KG1 (cell line): ENCODE measurements around the gene NFAM1.

Experiments
- DNase-seq: peaks from one replicate; lab custom pipeline; 2025; lab: John Stamatoyannopoulos, UW

The NFAM1 gene

DNA sequence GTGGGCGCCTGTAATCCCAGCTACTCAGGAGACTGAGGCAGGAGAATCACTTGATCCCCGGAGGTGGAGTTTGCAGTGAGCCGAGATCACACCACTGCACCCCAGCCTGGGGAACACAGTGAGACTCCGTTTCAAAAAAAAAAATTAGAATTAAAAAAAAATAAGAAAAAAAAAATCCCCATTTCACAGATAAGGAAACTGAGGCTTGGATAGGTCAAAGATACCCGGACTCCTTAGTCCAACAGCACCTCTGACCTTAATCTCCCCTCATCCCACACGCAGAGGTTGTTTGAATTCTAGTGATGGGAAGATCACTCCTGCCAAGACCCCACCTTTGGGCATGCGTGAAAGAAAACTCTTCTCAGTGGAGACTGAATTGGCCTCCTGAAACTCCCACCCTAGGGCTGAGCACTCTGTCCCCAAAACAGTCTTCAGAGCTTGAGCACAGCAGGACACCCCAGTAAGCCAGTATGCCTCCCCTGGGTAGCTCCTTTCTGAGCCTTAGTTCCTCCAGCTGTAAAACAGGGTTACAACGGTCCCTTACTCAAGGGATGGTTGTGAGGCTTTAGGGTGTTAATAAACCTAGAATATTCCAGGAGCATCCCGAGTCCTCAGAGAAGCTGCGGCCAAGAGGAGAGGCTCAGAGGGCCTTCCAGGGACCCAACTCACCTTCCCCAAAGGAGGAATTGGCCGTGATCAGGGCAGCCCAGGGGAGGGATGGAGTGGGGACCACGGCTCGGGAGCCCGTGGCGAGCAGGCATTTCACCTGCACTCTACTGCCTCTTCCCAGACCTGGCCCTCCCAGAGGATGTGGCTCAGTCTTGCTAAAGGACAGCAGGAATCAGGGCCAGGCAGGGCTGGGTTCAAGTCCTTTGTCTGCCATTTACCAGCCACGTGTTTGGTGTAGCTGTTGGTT is 73.3 kb downstream of the NFAM1 start:
- no peak for DNase-seq

DNA sequence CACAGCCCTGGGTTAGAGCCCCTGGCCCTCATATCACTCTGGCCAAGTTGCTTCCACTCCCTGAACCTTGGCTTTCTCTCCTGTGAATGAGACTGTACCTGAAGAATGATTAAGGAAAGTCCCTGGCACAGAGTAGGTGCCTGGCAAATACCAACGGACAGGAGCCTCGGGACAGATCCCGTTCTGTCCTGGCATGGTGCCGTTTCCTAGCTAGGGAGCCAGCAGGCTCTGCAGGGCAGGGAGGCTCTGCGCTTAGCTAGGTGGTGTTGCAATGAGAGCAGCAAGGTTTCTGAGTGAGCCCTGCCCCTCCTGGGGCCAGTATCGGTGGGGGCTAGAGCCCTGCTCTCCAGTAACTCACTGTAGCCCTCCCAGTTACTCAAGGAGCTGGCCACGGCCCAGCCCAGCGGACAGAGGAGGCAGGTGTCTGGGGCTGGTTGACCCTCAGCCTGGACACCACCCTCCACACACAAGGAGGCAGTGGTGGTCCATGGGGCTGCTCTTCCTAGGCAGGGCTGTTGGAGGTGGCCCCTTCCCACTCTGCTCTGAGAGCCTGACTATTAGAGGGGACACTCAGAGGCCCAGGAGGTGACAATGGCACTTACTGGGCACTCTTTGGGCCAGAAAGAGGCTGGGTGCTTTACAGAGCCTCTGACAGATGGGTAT is 74.4 kb downstream of the NFAM1 start:
- no peak for DNase-seq

DNA sequence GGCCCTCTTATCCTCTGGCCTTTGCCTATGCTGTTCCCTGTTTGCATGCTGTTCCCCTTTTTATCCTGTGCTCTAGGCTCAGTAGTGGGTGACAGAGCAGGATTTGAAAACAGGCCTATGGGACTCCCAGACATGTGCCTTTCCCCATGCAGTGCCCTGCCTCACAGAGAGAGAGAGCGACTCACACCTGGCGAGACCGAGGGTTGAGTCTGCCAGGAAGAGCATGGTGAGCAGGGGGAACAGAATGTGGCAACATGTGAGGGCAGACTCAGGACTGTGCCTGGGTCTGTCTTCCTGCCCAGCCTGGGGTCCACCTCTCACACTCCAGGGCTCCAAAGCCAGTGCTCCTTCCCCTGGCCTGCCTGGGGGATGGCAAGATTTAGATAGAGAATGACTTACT is 75.0 kb downstream of the NFAM1 start:
- no peak for DNase-seq

DNA sequence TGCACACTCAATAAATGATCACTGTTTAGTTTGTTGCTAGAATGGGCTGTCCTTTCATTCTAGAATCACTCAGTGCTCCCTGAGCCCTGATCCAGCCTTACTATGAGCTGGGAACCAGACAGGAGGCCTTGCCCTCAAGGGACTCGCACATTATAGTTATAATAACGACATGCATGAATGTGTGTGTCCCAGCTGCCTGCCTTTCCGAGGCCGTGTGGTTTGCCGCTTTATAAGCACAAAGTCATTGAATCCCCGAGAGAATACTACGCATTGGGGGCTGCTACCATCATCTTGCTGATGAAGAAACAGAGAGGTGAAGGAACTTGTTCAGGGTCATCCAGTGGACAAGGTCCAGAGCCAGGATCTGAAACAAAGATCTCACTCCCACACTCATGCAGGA is 75.7 kb downstream of the NFAM1 start:
- no peak for DNase-seq

DNA sequence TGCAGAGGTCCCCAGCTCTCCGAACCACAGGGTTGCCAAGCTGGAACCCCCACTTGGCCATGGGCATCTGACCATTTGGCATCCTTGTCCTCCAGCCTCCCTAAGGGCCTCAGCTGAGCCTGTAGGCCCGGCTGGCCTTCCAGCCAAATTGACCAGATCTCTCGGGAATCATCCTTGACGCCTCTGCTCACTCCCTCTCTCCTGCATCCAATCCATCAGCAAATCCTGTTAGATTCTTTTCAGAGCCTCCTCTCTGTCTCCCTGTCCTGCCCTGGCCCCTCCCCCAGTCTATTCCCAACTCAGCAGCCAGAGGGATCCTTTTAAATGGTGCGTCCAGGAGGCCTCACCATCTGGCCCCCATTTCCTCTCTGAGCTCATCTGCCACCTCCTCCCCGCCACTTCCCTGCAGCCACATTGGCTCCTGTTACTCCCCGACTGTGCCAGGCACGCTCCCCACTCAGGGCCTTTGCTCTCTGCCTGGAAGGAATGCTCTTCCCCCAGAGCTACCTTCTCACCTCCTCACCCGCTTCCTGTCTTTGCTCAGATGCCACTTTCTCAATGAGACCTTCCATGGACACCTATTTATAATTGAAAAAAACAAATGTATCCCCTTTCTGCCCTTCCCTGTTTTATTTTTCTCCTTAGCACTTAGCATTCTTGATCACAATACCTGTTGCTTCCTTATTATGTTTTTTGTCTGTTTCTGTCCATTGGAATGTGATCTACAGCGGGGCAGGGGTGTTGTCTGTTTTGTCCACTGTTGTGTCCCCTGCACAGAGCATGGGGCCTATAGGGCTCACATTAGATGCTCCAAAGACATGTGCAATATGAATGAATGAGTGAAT is 78.1 kb downstream of the NFAM1 start:
- DNase-seq, result no peak

DNA sequence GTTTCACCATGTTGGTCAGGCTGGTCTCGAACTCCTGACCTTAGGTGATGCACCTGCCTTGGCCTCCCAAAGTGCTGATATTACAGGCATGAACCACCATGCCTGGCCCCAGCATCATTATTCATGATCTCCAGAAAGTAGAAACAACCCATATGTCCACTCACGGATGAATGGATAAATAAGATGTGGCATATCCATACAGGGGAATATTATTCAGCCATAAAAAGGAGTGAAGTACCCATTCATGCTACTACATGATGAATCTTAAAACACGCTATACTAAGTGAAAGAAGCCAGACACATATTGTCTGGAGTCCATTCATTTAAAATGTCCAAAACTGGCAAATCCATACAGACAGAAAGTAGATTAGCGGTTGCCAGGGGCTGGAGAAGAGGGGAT is 81.8 kb downstream of the NFAM1 start:
- DNase-seq, result no peak

DNA sequence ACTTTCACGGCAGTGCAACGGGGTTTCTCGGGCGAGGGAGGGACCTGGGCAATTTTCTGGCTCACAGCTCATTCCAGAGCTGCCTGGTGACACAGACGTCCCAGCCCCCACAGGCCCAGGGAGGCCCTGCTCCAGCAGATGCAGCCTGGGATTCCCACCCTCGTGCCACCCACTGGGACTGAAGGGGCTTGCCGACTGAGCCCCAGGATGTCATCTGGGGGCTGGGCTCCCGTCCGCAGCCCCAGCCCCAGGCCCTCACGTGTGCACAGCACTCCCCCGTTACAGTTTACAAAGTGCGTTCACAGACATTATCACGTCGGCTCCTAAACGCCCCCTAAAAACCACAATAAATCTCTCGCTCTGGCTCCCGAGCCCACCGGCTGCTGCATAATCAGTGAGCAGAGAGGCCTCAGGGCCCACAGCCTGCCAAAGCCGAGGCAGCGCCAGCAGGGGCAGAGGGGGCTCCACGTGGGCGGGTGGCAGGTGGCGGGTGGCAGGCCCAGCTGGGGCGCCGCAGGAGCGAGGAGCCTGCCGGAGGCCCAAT is 84.8 kb downstream of the NFAM1 start:
- DNase-seq, result no peak

DNA sequence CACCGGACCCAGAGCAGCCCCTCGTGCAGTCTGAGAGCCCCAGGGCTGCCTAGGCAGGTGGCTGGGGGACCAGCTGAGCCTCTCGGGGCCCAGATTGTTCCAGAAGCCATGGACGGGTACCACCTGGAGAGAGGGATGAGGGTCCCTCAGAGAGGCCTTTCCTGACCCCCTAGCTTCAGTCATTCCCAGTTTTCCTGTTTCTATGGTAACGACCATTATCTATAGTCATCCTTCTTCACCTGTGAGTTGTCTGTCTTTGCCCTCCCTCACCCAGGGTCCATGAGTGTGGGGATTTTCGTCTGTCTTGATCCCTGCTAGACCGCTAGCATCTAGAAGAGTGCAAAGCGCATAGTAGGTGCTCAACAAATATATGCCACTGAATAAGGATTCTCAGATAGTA is 85.5 kb downstream of the NFAM1 start:
- no peak for DNase-seq

DNA sequence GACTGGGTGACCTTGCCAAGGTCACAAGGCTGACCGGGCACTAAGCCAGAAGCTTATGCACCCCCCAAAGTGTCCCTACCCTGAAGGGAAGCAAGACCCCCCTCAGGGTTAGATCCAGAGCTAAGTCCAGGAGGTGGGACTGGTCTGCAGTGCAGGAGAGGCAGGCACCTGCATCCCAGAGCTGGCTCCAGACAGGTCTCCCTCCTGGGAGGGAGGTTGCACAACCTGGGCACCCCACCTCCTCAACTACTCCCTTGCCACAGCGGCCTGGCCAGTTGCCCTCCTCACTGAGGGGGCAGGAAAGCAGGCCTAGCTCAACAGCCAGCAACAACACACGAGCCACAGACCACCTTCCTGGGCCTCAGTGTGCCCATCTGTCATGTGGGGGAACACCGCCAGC is 86.7 kb downstream of the NFAM1 start:
- DNase-seq, result no peak

DNA sequence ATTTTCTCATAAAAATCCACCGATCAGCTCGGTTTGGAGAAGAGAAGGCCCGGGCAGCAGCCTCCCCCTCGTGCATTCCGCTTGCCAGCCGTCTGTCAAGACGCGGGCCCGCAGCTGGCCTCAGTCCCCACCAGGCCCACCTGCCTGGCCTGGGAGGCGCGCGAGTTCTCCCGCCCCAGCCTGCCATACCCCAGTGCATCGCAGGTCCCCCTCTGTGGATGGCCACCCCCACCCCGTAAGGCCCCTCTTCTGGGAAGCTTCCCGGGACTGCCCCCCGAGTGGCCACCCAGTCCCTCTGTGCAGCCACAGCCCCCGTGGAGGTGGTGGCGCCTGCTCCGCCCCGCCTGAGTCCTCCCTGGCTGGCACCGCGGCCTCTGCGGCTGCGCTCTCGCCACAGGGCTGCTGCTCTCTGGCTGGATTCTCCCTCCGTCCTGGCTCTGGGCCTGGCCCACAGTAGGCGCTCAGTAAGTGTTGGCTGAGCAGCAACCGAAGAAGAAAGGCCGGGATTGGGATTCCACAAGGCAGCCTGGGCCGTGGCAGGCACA is 87.8 kb downstream of the NFAM1 start:
- DNase-seq, result no peak

DNA sequence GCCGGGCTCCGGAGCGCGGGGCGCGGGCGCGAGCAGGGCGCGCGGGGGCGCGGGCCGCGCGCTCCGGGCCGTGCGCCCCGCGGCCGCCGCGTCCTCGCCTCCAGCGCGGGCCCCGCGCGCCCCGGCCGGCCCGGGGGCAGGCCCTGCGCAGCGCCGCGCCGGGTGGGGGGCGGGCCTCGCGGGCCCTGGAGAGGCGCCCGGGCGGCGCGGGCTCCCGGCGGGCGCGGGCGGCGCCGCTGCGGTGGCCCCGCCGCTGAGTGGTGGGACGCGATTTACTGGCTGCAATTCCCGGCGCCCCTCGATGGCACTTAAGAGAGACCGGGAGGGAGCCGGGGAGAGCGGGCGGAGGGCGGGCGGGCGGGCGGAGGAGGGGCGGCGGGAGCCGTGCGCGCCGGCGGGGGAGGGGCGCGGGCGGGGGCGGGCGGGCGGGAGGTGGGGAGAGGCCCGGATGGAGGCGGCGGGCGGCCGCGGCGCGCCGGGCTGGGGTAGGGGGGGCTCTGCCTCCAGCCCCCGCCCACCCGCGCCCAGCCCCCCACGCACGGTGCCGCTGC is 88.6 kb downstream of the NFAM1 start:
- no peak for DNase-seq

DNA sequence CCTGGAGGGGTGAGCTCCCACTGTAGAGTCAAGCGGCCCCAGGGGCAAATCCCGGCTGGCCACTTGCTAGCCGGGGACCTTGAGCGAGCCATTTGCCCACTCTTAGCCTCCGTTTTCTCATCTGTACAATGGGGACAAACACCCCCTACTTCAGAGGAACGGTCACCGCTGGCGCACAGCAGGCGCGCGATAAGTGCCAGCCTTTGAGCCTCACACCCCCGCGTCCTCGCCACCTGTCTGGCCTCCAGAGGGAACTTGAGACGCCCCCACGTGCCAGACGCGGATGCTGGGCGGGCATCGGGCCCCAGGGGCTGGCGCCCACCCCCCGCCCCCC is 89.1 kb downstream of the NFAM1 start:
- DNase-seq, result no peak

DNA sequence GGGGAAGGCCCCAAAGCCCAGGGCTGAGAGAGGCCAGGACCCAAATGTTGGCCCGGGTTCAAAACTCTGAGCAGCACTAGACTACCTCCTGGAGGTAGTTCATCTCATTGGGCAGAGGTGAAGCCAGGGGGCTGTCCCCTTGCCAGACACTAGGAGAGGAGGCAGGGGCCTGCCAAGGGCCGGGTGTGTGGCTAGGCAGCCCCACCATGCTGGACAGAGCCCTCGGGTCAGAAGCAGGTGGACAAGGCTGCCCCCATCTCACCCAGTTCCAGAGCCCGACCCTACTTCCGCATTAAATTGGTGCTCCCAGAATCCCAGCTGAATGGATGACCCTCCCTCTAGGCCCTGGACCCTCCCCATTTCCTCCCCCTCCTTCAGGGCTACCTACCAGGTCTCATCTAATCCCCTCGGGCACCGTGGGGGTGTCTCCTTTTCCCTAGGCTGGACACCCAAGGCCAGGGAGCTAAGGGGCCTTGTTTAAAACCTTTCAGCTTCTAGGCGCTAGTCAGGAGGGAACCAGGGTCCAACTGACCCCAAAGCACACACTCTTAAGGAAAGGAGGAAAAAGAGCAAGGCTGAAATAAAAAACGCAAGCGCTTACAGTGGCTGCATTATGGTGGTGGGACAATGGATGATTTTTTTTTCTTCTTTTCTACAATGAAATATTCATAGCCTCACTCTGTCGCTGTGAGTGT is 89.6 kb downstream of the NFAM1 start:
- DNase-seq, result no peak

DNA sequence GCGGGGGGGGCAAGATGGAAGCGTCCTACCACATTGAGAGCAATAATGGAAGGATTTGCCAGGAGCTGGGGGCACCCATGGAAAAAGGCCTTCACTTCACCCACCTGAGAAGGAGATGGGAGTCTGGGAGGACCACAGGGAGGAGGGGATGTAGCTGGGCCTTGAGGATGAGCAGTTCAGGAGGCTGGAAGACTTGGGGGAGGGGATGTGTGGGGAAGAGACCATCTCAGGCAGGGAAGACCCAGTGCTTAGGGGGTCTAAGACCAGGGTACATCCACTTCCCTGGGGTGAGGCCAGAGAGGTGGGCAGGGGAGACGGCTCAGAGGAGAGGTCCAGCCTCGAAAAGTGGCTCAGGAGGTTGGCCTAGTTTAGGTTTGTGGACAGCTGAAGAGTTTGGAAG is 90.4 kb downstream of the NFAM1 start:
- DNase-seq, result no peak

DNA sequence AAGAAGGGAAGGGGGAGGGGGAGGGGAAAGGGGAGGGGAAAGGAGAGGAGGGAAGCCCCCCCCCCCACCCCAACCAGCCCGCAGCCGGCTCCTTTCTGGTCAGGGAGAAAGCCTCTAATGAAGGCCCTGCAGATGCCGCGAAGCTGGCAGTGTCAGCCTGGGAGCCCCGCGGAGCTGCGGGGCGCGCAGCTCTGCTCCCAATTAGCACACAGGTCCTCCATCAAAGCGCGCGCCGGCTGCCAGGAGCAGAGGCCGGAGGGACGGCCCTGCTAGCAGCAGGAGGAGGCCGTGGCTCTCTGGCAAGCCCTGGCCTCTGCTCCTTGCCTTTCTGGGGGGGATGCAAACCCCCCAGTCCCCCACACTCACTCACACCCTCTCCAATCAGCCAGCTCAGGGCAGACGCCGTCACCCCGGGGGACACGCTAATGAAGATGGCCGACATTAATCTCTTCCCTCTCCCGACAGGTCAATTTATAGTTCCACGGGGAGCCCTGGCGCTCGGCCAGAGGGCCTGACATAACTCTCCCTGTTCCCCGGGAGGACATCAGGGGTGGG is 91.3 kb downstream of the NFAM1 start:
- no peak for DNase-seq

DNA sequence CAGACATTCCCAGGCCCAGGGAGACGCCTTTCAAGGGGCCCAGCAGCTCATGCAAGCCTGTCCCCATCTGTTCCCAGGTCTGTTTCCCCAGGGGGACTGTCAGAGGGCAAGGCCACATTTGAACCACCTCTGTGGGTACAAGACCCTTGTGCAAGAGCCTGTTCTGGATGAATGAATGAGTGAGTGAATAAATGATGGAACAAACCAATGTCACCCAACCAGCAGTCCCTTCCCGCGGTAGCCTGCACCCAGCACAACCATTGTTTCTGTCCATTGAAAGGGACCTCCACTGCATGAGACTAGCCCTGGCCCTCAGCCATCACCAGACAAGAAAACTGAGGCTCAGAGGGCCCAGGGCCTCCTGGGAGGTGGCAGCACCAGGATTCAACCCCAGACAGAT is 92.1 kb downstream of the NFAM1 start:
- no peak for DNase-seq

DNA sequence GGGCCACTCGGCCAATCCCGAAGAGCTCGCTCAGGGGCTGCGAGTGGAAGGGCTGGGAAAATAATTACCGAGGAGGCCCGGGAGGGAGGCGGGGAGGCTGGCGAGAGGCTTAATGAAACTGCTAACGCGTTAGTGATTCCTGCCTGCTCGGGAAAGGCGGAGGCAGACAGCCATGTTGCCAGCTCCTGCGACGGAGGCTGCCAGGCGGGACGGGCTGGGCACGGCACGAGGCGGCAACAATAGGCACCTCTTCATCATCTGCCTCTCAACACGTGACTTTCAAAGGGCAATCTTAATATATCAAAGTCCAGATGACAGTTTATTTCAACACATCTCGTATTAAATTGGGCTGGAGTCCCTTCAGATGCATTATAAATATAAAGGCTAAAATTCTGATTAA is 93.7 kb downstream of the NFAM1 start:
- DNase-seq, result no peak

DNA sequence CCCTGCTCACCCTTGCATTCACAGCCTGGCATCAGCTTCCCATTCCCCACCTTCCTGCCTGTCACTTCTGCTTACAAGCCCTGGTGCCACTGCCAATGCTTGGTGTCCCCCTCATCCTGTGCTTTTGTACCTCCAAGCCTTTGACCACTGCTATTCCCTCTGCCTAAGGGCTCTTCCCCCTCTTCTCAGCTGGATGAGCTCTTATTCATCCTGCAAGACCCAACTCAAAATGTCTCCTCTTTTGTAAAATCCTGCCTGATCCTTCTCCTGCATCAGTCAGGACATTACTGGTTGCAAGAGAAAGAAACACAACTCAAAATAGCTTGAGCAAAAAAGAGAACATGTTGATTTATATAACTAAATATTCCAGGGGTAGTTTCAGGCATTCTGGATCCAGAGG is 94.8 kb downstream of the NFAM1 start:
- no peak for DNase-seq

DNA sequence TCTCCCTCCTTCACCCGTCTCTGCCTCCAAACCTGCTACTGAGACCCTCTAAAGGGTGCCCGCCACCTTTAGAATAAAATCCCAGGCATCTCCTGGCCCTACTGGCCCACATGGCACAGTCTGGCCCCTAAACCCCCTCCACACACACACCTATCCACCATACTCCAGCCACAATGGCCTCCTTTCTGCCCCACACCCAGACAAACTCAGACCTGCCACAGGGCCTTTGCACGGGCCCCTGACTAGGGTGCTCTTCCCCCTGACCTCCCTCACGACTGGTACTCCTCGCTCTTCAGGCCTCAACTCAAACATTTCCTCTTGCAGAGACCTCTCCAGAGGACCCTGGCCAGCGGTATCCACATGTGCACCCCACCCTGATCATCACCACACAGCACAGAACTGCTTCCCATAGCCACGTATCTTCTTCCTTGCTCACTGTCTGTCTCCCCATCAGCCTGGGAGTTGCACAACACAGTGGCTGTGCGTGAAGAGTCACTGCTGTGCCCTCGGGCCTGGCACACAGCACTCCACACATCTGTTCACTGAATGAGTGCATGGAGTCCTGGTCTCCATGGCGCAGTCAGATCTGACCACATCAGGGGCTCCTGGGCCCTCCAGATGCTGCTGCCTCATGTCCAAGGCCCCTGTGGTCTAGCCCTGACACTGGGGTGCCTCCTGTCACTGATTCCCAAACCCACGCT is 95.5 kb downstream of the NFAM1 start:
- DNase-seq, result no peak

DNA sequence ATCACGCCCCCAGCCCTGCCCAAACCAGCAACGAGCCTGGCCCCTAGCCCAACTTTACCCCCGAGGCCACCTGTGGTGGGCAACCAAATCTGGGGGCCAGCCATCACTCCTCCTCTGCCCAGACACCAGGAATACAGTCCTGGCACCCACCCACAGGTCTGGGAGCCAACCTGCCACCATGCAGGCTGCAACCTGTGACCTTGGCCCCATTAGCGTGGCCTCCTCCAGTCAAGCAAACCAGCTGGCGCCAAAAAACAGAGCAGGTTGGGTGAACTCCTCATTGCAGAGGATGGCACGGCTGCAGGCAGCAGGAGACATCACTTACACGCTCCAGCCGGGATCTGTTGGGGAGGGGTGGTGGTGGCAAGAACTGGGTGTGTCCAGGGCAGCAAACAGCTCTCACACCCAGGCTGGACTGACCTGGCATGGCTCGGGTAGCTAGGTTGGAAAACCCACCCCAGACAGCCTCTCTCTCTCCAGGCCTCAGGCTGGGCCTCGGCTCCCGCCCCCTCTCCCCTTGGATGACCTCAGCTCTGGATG is 96.3 kb downstream of the NFAM1 start:
- no peak for DNase-seq
